ENCODE data around the gene SCARF1. TPM values are rescaled to one million over a fixed set of nuclear protein-coding genes. Genes with fewer than 3 reads are reported as not detected.

Gene SCARF1
- total RNA-seq, 2 experiments from 2014 or later, result 0.19 to 0.29 TPM

GRCh38 chr17:1590747-1591473 lies 54.6 kb downstream of the SCARF1 start:
- H3K9me2 ChIP-seq (ENCODE audit: insufficient read depth, low read length), result no peaks in the 10 kb centered on the region
- intact Hi-C loops (cut with micrococcal nuclease; ENCODE audit: unreplicated experiment), result no loop called here
- H3K9me3 ChIP-seq (ENCODE audit: low read length), result no peaks in the 10 kb centered on the region
- ChIA-PET POLR2A (interaction anchor here (0.6 kb wide), 1 partner anchor 392 kb away, joined by 4 read pairs; no protein-coding TSS in a partner anchor), CTCF (ENCODE audit: unreplicated experiment) (interaction anchor here (0.6 kb wide), 1 partner anchor 16 kb away, joined by 3 read pairs; no protein-coding TSS in a partner anchor)
- H3K4me1 ChIP-seq (ENCODE audit: insufficient read depth, low read length, poor library complexity, severe bottlenecking), result peaks cover 30% of the 10 kb centered on the region
- 0 out of 2 replicates have a peak, but pooled peaks cover 5% of the 10 kb centered on the region for H3K36me3 ChIP-seq (ENCODE audit: insufficient read depth, low read length)
- H3K4me2 ChIP-seq (ENCODE audit: low read length), result no peak overlapping the region
- BruUV-seq (replicated peaks), result no TSS peak
- H2AFZ ChIP-seq (ENCODE audit: low read length), result no peak overlapping the region
- no peak overlapping the region for H3K27ac ChIP-seq (ENCODE audit: low read depth, low read length, poor library complexity, severe bottlenecking)
- H3K79me2 ChIP-seq (ENCODE audit: insufficient read depth, low read depth, low read length), result no peaks in the 10 kb centered on the region
- no peaks in the 10 kb centered on the region for H4K20me1 ChIP-seq (ENCODE audit: insufficient read depth, low read length)
- no peak for TF ChIP-seq EZH2phosphoT487 (IDR thresholded peaks at IDR 0.05; ENCODE audit: borderline replicate concordance, low read depth, low read length)
- no peak for TF ChIP-seq CTCF (conservative IDR thresholded peaks at IDR 0.05; ENCODE audit: low read length)
- H3K4me3 ChIP-seq (ENCODE audit: low read depth, low read length, poor library complexity, severe bottlenecking), result no peak overlapping the region
- DNase-seq (ENCODE audit: low spot score), result no peak

GRCh38 chr17:1590029-1590746 lies 55.3 kb downstream of the SCARF1 start:
- Histone ChIP-seq H3K4me3 (ENCODE audit: low read depth, low read length, poor library complexity, severe bottlenecking) (no peak overlapping the region), H3K9me3 (ENCODE audit: low read length) (no peaks in the 10 kb centered on the region), H3K4me1 (ENCODE audit: insufficient read depth, low read length, poor library complexity, severe bottlenecking) (peaks cover 30% of the 10 kb centered on the region), H4K20me1 (ENCODE audit: insufficient read depth, low read length) (no peaks in the 10 kb centered on the region), H3K4me2 (ENCODE audit: low read length) (no peak overlapping the region), H2AFZ (ENCODE audit: low read length) (no peak overlapping the region), H3K9me2 (ENCODE audit: insufficient read depth, low read length) (no peaks in the 10 kb centered on the region), H3K27ac (ENCODE audit: low read depth, low read length, poor library complexity, severe bottlenecking) (no peak overlapping the region), H3K36me3 (ENCODE audit: insufficient read depth, low read length) (0 out of 2 replicates have a peak, but pooled peaks cover 5% of the 10 kb centered on the region), H3K79me2 (ENCODE audit: insufficient read depth, low read depth, low read length) (no peaks in the 10 kb centered on the region)
- intact Hi-C loops (cut with micrococcal nuclease; ENCODE audit: unreplicated experiment), result no loop called here
- TF ChIP-seq EZH2phosphoT487 (IDR thresholded peaks at IDR 0.05; ENCODE audit: borderline replicate concordance, low read depth, low read length) (no peak), CTCF (conservative IDR thresholded peaks at IDR 0.05; ENCODE audit: low read length) (no peak)
- POLR2A ChIA-PET, result no interaction called here
- DNase-seq (ENCODE audit: low spot score), result no peak
- CTCF ChIA-PET (ENCODE audit: unreplicated experiment), result no interaction called here
- no TSS peak for BruUV-seq (replicated peaks)

All from OCI-LY7 (cell line).